Inflammatory macrophage treated with lipopolysaccharide for 1 hour (primary cell): ENCODE results near the gene UBP1.
A peak's percentile ranks its signal among the peaks of the same experiment; 100 is the strongest.
"Not testable (repeated sequence)": the region's sequence is repeated elsewhere in the genome, so short reads cannot be mapped to it uniquely, and the experiment has no call there.

Source experiments
- DNase-seq, 2 donors: peaks; one replicate each; pipeline ENCODE4 v3.0.0-alpha.2; 2020 to 2022

The UBP1 gene

DNA sequence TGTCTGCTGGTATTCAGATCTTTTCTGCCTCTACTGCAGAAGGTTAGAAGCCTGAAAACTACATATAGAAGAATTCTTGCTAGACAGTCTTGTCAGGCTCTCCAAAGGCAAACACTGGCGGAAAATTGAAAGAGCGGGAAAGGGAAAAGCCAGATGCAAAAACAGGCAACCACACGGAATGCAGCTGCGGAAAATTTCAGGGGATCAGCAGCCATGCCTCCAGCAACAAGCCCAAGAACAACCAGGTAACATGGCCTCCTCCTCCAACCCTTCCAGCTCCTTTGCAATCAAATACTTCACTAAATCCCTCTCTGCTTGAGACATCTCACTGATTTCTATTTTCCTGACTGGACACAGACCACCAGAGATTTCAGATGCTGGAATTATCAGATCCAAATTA is 9.6 kb downstream of the UBP1 start:
- no peak for DNase-seq

DNA sequence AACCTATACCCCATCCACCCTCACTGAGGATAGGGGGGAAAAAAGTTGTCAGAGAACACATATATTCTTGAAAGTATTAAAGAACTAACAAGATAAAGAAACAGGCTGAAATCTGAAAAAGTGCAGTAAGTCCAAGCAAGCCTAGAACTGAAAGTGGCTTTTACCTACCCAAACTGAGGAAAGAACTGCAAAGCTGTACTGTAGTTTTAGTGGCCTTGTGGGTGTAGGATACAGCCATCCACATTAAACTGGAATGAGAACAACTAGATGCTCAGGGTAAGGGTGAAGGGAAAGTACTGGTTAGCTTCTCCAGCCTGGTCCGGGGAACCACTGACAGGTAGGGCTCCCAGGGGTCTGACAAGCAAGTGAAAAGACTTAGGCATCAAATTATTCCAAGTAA is 10.1 kb downstream of the UBP1 start:
- DNase-seq, result no peak

DNA sequence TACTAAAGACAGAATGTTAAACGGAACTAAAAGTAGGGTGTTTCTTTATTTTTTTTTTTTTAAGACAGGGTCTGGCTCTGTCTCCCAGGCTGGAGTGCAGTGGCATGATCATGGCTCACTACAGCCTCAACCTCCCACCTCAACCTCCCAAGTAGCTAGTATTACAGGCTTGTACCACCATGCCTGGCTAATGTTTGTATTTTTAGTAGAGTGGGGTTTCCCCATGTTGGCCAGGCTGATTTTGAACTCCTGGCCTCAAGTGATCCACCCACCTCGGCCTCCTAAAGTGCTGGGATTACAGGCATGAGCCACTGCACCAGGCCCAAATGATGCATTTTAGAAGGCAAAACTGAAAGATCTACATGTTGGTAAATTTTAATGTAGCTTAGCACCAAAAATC is 10.9 kb downstream of the UBP1 start:
- peak in 1 of 2 donors; percentile 72 for DNase-seq

DNA sequence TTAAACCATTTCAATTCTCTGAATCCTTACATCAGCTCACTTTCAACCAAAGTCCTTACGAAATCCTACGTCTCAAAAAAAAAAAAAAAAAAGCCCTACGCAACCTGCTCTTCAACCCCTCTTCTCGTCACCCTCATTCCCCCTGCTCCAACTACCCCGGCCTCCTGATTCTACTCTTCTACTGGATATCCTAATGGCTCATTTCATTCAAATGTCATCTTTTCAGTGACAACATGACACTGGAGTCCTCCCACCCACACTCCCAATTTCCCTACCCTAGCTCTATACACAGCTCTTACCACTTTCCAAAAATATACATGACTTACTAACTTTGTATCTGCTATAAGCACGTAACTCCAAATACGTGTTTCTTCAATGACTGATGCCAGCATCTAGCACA is 11.5 kb downstream of the UBP1 start:
- DNase-seq, result peak; percentile 66 to 82

DNA sequence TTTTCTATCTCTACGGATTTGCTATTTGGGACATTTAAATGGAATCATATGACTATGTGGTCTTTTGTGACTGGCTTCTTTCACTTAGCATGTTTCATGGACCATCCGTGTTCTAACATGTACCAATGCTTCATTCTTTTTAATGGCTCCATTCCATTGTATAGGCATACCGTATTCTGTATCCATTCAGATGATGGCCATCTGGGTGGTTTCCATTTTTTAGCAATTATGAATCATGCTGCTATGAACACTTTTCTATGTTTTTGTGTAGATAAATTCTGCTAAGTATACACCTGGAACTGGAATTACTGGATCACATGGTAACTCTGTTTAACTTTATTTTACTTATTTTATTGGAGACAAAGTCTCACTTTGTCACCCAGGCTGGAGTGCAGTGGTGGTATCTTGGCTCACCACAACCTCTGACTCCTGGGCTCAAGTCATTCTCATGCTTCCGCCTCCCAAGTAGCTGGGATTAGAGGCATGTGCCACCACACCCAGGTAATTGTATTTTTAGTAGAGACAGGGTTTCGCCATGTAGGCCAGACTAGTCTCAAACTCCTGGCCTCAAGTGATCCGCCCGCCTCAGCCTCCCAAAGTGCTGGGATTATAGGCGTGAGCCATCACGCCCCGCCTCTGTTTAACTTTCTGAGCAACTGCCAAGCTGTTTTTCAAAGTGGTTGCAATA is 13.4 kb downstream of the UBP1 start:
- no peak for DNase-seq

DNA sequence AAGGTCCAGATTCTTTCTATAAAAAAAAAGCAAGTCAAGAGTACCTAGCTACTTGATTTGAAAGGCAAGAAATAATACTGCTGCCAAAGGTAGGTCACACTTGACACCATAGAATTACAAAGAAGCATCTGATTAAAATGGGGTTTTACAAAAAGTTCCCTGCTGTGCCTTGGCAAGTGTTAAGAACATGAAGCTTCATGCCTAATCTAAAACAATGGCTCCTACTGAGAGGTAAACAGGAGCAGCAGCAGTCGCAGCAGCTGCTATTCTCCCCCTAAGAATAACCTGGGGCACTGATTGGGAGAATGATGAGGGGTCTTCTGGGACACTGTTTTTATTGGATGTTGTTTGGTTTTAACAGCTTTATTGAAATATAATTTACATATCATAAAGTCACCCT is 14.1 kb downstream of the UBP1 start:
- DNase-seq, result no peak

DNA sequence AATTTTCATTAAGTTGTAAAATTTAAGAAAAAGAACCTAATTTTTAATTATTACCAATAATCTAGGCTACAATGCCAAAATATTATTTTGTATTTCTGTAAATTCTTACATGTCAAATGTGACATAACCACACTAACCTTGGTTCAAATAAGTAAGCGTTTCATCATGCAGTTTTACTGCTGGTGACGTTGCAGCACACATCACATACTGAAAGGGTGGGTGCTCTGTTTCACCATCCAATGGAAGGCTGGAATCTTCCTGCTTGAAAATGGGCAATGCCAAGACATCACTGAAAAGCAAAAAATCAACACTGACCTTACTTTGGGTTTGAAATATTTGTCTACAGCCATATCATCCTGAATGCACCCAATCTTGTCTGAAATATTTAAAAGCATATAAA is 14.8 kb downstream of the UBP1 start:
- DNase-seq, result peak in 1 of 2 donors; percentile 61

DNA sequence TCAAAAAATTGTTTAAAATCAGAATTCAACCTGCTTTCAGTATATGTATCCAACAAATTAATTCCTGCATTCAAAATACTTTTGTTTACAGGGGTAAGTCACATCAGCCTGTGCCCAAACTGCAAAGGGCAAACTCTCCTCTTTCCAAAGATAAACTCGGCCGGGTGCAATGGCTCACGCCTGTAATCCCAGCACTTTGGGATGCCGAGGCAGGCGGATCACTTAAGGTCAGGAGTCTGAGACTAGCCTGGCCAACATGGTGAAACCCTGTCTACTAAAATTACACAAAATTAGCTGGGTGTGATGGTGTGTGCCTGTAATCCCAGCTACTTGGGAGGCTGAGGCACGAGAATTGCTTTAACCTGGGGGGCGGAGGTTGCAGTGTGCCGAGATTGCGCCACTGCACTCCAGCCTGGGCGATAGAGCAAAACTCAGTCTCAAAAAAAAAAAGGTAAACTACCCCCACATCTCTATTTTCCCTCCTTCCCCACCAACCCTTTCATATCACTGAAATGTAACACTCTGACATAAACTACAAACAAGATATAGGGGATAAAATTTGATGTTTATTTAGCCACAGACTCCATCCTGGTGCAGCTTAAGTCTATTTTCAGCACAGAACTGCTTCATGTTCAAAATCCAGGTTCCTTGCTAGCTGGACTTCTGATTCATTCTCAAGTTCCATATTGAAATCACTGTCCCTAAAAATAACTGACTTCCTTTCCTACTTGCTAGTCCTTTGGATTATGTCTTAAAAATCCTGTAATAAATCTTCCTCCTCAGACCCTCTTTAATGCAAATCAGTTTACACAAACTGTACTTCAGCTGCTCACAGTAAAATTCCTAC is 15.4 kb downstream of the UBP1 start:
- DNase-seq, result no peak

DNA sequence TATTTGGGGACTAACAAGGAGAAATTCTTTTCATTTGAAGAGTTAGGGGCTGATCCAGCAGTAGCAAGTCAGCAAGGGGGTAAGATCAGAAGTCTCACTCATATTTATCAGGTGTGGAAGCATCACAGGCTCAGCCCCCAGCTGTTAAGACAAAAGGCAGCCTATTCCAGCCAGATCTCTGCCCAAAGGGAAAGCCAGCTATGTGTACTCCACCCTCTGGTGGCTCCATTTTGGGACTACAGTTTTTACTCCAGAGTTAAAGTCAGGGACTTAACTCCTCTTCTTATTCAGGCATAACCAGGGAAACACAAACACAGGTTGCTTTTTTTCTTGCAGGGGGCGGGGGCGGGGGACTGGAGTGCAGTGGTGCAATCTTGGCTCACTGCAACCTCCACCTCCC is 19.2 kb downstream of the UBP1 start:
- DNase-seq, result peak in 1 of 2 donors; percentile 35

DNA sequence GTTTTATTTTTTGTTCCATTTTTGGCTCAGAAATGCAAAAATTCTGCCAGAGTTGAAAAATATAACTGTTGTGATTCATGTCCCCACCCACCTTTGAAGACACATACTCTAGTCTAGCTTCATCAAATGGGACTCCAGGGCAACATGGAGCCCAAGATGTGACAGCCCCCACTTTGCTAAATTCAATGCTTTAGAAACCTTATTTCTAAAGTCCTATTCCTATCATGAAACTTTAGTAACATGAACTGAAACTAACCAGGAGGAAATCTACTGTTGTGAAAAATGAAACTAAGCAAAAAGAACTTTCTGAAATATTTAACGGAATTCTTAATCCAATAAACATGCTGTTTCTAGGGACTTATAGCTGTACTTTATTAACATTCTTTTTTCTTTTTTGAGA is 20.3 kb downstream of the UBP1 start:
- peak in 1 of 2 donors; percentile 64 for DNase-seq

DNA sequence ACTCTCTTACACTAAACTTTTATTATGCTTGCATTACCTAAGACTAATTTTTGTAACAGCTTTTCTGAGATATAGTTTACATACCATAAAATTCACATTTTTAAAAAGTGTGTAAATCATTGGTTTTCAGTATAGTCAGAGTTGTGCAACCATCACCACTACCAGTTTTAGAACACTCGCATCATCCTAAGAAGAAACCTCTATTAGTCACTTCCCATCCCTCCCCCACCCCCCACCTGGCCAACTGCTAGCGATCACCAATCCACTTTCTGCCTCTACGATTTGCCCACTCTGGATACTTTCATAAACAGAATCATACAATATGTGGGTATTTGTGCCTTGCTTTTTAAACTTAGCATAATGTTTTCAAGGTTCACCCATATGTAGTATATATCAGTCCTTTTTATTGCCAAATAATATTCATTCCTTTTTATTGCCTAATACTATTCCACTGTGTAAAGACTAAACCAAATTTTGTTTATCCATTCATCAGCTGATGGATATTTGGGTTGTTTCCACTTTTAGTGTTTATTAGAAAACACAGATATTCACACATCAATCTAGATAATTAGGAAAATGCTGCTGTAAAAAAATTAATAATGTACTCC is 23.0 kb downstream of the UBP1 start:
- DNase-seq, result no peak

DNA sequence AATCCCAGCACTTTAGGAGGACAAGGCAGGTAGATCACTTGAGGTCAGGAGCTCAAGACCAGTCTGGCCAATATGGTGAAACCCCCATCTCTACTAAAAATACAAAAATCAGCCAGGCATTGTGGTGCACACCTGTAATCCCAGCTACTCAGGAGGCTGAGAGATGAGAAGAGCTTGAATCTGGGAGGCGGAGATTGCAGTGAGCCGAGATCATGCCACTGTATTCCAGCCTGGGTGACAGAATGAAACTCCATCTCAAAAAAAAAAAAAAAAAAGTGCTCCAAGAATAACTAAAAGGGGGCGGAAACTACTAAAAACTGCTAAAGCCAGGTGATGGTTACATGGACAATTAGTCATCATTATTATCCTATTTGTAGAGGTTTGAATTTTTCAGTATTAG is 29.4 kb downstream of the UBP1 start:
- DNase-seq, result not testable (repeated sequence)

DNA sequence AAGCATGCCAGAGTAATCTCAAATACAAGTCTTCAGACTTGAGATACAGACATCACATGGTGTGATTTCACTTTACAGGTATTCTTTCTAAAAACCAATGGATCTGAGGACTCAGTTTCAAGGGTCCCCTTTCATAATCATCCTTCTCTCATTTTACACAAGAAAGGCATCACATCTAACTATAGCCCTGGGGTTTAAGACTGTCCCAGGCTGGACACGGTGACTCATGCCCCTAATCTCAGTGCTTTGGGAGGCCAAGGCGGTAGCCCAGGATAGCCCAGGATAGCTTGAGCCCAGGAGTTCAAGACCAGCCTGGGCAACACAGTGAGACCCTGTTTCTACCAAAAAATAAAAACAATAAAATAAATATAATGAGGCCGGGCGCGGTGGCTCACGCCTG is 36.4 kb downstream of the UBP1 start:
- DNase-seq, result no peak

DNA sequence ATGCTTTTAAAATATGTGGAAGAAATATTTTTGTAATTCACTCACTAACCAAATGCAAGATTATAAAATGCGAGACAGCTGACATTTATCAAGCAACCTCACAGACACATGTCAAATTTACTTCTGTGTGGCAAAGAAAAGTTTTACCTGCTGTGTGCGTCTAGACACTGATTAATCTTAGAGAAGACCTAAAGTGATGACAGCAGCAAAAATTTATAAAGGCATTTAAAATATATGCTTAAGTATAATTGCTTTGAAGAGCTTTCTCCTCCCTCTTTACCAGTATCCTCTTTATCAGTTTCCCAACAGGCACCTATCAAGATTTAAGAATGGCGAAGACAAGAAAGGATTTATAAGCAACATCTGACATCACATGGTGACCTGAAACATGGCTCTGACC is 37.3 kb downstream of the UBP1 start:
- DNase-seq, result no peak

DNA sequence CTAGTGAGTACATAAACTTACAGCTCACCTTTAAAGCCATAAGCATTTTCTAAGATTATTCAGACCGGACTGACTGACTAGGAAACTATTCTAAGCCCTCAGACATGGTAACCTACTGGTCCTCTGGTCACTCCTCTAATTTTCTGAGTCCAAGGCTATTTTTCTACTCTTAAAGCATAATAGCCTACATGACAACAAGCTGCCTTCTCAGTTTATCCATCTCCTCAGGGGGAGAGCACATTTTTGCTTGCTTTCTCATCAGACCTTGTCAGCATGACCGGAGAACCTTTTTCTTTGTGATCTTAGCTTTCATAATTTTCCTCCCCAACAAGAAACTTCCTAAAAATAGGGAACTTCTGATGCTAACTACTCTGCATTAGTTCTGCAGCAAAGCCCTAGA is 38.4 kb downstream of the UBP1 start:
- no peak for DNase-seq

DNA sequence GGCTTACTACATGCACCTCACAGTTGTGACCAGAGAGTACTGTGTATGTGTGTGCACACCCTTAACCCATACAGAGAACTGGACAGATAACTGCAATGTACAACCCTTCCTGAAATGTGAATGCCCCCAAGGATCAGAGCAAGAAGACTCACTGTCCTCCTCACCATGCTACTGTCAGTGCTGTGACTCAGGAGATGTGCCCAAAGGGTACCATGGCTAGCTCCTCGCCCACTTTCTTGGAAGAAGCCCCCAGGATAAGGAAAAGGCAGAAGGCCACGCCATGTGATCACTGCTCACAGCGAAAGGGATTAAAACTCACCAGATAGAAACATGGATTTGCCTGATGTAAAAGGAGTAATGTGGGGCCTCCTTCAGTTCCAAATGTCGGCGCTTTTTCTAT is 41.8 kb downstream of the UBP1 start:
- no peak for DNase-seq

DNA sequence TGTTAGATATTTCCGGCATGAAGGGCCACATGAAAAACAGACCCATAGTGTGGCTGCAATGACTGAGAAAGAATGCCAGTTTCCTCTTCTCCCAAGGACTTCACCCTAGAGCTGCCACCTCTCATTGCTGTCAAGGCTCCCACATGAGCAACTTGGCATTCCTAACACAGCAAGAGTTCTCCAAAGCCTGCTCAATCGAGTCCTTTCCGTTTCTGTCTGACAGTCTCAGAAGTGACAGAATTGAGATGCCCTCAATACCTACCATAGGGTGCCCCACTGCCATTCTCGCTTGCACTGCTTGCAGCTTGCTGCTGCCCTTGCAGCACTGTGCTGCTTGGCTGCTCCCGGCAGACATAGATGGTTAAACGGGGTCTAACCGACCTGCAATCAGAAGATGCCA is 44.3 kb downstream of the UBP1 start:
- DNase-seq, result no peak

DNA sequence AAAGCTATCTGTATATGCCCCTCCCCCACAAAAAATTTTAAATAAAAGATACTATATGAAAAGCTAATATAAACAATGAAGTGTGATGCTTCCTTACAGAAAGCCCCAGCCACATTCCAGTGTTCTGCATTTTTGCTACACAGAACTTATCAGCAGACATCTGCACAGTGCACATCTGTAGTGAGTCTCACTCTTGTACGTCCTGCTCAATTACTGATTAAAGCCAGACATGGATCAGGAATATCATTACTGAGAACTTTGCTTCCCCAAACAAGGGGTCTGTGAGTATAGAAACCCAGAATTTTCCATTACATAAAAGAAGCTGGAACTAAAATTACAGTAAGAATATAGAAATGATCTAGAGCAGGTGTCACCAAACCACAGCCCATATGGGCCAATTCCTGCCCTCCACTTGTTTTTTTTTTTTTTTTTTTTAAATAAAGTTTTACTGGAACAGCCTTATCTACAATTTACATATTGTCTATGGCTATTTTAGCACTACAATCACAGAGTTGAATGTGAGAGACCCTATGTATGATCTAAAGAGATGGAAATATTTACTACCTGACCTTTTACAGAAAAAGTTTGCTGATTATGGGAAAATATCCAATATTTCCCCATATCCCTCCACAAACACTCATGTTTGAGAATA is 45.7 kb downstream of the UBP1 start:
- DNase-seq, result no peak

DNA sequence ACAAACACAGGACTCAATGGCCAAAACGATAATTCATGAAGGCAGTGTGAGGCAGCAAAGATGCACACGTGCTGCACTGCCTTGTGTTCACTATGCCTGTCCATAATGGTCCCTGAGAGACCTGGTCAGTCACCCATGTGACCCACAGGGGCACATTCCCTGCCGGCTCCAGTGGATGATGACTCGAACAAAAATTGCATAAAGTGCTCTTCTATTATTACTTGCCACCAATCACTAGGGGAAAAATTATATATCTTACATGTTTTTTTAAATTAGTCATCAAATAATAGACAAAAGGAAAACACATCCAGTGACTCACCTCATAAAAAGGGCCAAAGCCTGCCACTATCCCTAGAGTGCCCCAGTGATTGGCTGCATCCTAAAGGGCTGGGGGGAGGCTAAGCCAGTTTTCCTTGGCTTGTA is 47.5 kb downstream of the UBP1 start:
- no peak for DNase-seq

DNA sequence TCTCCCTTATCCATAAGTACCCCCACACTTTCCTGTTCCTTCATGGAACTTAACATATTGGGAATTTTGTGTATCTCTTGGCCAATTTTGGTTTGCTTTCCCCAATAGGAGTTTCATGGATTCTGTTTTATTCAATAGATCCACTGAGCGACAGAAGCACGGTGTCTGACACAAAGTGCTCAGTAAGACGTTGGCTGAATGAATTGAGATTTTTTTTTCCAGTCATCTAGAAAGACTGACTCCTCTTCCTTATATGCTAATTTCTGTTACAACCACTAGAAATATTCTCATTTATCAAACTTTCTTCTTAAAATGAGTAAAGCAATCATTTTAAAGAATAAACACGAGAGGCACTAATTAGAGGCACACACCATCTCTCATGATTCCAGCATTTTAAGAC is 48.1 kb downstream of the UBP1 start:
- no peak for DNase-seq

DNA sequence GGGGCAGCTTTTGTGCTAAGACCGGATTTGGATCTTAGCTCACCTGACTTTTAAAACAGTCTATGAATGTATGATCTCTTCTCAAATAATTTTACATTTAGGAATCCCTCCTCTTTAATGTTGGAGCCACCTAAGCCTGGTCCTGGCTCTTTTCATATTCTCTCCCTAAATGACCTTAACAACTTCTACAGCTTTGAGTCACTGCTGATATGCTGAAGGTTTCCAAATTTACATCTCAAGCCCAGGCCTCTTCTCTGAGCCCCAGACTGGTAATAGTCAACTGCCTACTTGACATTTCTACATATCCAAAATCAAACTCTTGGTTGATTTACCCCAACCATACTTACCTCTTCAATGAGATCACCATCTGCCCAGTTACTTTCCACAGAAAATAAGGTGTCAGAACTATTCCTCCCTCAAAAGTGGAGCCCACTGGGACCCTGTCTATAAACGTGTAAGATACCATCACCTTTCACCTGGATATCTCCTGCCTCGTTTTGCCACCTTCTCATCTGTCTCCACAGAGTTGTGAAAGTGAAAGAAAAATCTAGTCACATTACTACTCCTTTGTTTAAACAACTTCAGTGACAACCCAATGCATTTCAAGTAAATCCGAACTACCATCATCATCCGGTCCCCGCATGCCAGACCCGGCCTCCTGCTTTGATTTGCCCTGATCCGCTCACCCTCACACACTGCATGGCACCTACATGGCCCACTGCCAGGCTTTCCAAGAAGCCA is 48.8 kb downstream of the UBP1 start:
- DNase-seq, result no peak

DNA sequence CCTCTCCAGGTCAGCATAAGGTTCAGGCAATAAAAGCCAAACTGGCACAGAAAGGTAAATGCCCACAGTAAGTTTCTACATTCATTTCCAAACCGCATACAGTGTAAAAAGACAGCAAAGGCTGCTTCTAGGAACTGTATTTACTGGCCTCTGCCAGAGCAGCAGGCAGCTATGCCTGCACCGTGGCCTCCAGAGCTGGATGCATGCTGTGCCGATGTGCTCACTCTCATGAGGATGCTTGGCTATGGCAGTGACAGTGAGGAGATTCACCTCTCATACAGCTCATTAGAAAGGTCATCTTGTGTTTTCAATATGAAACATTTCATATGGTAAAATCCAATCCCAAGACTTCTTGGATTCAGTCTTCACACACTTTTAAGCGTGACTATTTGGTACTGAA is 50.3 kb downstream of the UBP1 start:
- no peak for DNase-seq
